CMK (cell line): ENCODE measurements around the gene MLPH.

Source experiments
- DNase-seq: peaks from one replicate; pipeline ENCODE4 v3.0.0-alpha.2; 2010; ENCODE audit warnings: low read depth

The MLPH gene

GRCh38 chr2:237498341-237498740 is 11.3 kb downstream of the MLPH start:
- DNase-seq: no peak

GRCh38 chr2:237500681-237501424 is 13.8 kb downstream of the MLPH start:
- DNase-seq: no peak

- DNase-seq: no peak
Observed at GRCh38 chr2:237501892-237502513, 15.0 kb downstream of the MLPH start.

- DNase-seq: no peak
Observed at GRCh38 chr2:237503201-237503600, 16.1 kb downstream of the MLPH start.

- DNase-seq: no peak
Observed at GRCh38 chr2:237505188-237505939, 18.3 kb downstream of the MLPH start.

GRCh38 chr2:237507512-237507911 is 20.5 kb downstream of the MLPH start:
- DNase-seq: no peak

GRCh38 chr2:237508361-237508760 is 21.3 kb downstream of the MLPH start:
- DNase-seq: no peak

GRCh38 chr2:237509151-237509550 is 22.1 kb downstream of the MLPH start:
- DNase-seq: no peak

- DNase-seq: no peak
Observed at GRCh38 chr2:237509905-237510304, 22.9 kb downstream of the MLPH start.

- DNase-seq: no peak
Observed at GRCh38 chr2:237510502-237511217, 23.6 kb downstream of the MLPH start.

GRCh38 chr2:237511433-237511832 is 24.4 kb downstream of the MLPH start:
- no peak for DNase-seq

GRCh38 chr2:237511885-237512405 is 24.9 kb downstream of the MLPH start:
- no peak for DNase-seq

- peak; percentile 72 for DNase-seq
Observed at GRCh38 chr2:237512774-237513466, 25.9 kb downstream of the MLPH start.

GRCh38 chr2:237513693-237514092 is 26.6 kb downstream of the MLPH start:
- no peak for DNase-seq

- DNase-seq: no peak
Observed at GRCh38 chr2:237514474-237515130, 27.6 kb downstream of the MLPH start.

- no peak for DNase-seq
Observed at GRCh38 chr2:237515166-237515565, 28.1 kb downstream of the MLPH start.

- DNase-seq: no peak
Observed at GRCh38 chr2:237515621-237516275, 28.7 kb downstream of the MLPH start.

GRCh38 chr2:237517163-237517562 is 30.1 kb downstream of the MLPH start:
- DNase-seq: no peak

- no peak for DNase-seq
Observed at GRCh38 chr2:237517990-237518389, 30.9 kb downstream of the MLPH start.

- no peak for DNase-seq
Observed at GRCh38 chr2:237519506-237520245, 32.6 kb downstream of the MLPH start.
